ENCODE measurements around the gene SF3B5.

GRCh38 chr6:144143106-144143505, 47.7 kb upstream of the SF3B5 start:
- TF ChIP-seq, protein P1, sequence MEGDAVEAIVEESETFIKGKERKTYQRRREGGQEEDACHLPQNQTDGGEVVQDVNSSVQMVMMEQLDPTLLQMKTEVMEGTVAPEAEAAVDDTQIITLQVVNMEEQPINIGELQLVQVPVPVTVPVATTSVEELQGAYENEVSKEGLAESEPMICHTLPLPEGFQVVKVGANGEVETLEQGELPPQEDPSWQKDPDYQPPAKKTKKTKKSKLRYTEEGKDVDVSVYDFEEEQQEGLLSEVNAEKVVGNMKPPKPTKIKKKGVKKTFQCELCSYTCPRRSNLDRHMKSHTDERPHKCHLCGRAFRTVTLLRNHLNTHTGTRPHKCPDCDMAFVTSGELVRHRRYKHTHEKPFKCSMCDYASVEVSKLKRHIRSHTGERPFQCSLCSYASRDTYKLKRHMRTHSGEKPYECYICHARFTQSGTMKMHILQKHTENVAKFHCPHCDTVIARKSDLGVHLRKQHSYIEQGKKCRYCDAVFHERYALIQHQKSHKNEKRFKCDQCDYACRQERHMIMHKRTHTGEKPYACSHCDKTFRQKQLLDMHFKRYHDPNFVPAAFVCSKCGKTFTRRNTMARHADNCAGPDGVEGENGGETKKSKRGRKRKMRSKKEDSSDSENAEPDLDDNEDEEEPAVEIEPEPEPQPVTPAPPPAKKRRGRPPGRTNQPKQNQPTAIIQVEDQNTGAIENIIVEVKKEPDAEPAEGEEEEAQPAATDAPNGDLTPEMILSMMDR (IDR thresholded peaks at IDR 0.05): no peak
- no peak for TF ChIP-seq EP300 (IDR thresholded peaks at IDR 0.05; ENCODE audit: low read depth)

All from transverse colon (tissue), 3 donors.